Psoas muscle (tissue), 8 donors: ENCODE measurements around the gene ARHGAP8. TPM values are rescaled to one million over a fixed set of nuclear protein-coding genes. Genes with fewer than 3 reads are reported as not detected.

ENCODE experiments used
- ATAC-seq, 4 donors: fragments of 200-7000 bp; cut with Tn5 transposase; one replicate each; pipeline ENCODE4 v1.9.1; 2020; ENCODE audit warnings: moderate library complexity in 3 of 4, mild to moderate bottlenecking in 2 of 4
- DNase-seq, 2 donors: peaks; one replicate each; pipeline ENCODE4 v3.0.0-alpha.2; 2020
- H3K27ac ChIP-seq: fragments of 200-600 bp; one replicate; pipeline ENCODE4 v1.8.0; 2022
- H3K27me3 ChIP-seq, 3 donors: fragments of 200-600 bp in 1 of 3; one replicate each; pipeline versions ENCODE4 v1.6.1 to v1.8.0; 2013 to 2022; ENCODE audit warnings: low read length in 2 of 3, mild to moderate bottlenecking in 2 of 3, moderate library complexity in 1 of 3; ENCODE audit not compliant: insufficient read depth in 3 of 3
- H3K36me3 ChIP-seq, 2 donors: fragments of 200-600 bp in 1 of 2; one replicate each; pipeline versions ENCODE4 v1.6.1 to v1.8.0; 2013 to 2022; ENCODE audit warnings: low read depth in 1 of 2, mild to moderate bottlenecking in 1 of 2, moderate library complexity in 1 of 2; ENCODE audit not compliant: insufficient read depth in 1 of 2
- H3K4me1 ChIP-seq: fragments of 200-600 bp; one replicate; pipeline ENCODE4 v1.8.0; 2022
- H3K4me3 ChIP-seq: fragments of 200-600 bp; one replicate; pipeline ENCODE4 v1.8.0; 2022; ENCODE audit warnings: mild to moderate bottlenecking
- H3K9me3 ChIP-seq: fragments of 200-600 bp; one replicate; pipeline ENCODE4 v1.8.0; 2022
- WGBS, 3 donors: extraction: QIAGEN DNeasy Blood & Tissue Kit; methylation state at CpG; one replicate each; pipeline versions ENCODE4 v1.1.6 to v1.1.7; 2013; 5-methylcytosine and 5-hydroxymethylcytosine counted together
- intact Hi-C, 2 donors: fragments of 100-400 bp; cut with DNase I; formaldehyde crosslinking; loops; one replicate each; pipeline versions ENCODE4 v1.11.0 to v1.14.2; 2022
- long read RNA-seq, 2 donors: library from polyadenylated mRNA; unstranded; transcript quantifications; one replicate each; pipeline ENCODE4 v2.0.0, GENCODE V29; 2021
- polyA plus RNA-seq, 3 donors: library from polyadenylated mRNA; stranded (reverse); fragments of 200-250 nt; gene quantifications; one replicate each; pipeline ENCODE4 v1.2.3, GENCODE V29; 2013
- total RNA-seq, 4 donors: library from RNA; stranded (reverse); fragmentation: NEBNext Ultra II Directional in 2 of 4; extraction: Animal tissue kit (Norgen Biotek cat#: 25700) in 2 of 4; gene quantifications; one replicate each; pipeline versions ENCODE4 v1.2.1 to v1.2.4, GENCODE V29; 2021 to 2023
- TF ChIP-seq, protein P1 (sequence below): fragments of 200-600 bp; IDR thresholded peaks from one replicate; pipeline ENCODE4 v1.8.0; 2022; ENCODE audit warnings: antibody characterized with exemption
- donor health status: healthy with polysubstance abuse.
- donor health status: DM: no; HTN: no; CAD: no; lungs with moderate emphysema.
- donor health status: Bipolar disorder and iron deficiency.
- donor health status: healthy.
- donor health status: DM: yes; HTN: yes; CAD: no.
- donor health status: DM: no; HTN: no; CAD: no.
- donor health status: DM: no; HTN: no; CAD: no.
- donor health status: DM: yes; HTN: yes; CAD: no.

ARHGAP8 gene
- under 1 TPM in 1 of 4 donors, not detected in 3; 0.14 TPM for total RNA-seq
- polyA plus RNA-seq, result not detected
- long read RNA-seq, donor 1, result 0 reads
- long read RNA-seq, donor 2, result 0 reads

DNA sequence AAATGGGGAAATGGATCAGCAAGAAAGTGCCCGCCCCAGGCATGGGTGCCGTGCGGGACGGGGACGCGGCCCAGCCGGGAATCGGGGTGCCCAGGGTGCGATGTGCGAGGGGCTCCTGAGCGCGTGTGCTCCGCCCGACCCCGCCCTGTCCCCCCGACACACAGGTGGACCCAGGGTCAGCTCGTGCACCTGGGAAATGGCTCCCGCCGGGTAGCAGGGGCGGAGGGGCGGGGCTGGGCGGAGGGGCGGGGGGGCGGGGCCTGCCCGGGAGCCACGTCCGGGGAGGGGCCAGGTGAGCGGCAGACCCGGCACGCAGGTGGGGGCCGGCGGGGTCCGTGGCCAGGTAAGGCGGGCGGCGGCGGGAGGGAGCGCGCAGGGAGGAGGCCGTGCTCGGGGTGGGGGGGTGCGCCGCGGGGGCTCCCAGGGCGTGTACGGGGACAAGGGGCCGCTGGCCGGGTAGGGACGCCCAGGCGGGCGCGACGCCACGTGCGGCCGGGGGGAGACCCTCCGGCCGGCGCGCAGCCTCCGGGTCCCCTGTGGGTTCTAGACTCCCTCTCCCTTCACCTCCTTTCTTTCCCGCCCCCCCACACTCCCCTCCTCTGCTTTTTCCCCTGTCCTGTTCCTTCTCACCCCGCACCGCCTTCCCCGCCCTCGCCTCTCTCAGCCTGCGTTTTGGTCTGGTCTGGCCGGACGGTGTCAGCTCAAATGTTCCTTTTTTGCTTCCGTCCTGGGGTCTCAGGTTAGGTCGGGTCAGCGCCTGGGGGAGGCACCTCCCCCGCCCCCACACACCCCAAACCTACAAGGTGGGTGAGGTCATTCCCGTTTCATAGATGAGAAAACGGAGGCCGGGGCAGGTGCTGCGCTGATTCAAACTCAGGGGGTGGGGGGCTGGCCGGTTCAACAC, at the start of gene ARHGAP8:
Gene ARHGAP8, plus strand, starts transcription at position 291 of the 904 bp plus-strand sequence. CDS start 33,953 bp downstream, outside the sequence.
- intact Hi-C loops, result no loop called here
- no peak for ATAC-seq
- Histone ChIP-seq H3K4me1 (no peaks in the 10 kb centered on the region), H3K27ac (no peak within 1 kb of the TSS), H3K9me3 (no peaks in the 10 kb centered on the region), H3K27me3 (peaks cover 2 to 55% (median 19%) of the 10 kb centered on the region in 3 donors), H3K4me3 (no peak within 1 kb of the TSS), H3K36me3 (no peaks in the 10 kb centered on the region)
- no peak for DNase-seq
- TF ChIP-seq, protein P1, sequence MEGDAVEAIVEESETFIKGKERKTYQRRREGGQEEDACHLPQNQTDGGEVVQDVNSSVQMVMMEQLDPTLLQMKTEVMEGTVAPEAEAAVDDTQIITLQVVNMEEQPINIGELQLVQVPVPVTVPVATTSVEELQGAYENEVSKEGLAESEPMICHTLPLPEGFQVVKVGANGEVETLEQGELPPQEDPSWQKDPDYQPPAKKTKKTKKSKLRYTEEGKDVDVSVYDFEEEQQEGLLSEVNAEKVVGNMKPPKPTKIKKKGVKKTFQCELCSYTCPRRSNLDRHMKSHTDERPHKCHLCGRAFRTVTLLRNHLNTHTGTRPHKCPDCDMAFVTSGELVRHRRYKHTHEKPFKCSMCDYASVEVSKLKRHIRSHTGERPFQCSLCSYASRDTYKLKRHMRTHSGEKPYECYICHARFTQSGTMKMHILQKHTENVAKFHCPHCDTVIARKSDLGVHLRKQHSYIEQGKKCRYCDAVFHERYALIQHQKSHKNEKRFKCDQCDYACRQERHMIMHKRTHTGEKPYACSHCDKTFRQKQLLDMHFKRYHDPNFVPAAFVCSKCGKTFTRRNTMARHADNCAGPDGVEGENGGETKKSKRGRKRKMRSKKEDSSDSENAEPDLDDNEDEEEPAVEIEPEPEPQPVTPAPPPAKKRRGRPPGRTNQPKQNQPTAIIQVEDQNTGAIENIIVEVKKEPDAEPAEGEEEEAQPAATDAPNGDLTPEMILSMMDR, result no peak
- WGBS, 3 donors, result 4 to 10% (median 5%) methylated on average over 29 to 76 of the region's 78 CpGs

DNA sequence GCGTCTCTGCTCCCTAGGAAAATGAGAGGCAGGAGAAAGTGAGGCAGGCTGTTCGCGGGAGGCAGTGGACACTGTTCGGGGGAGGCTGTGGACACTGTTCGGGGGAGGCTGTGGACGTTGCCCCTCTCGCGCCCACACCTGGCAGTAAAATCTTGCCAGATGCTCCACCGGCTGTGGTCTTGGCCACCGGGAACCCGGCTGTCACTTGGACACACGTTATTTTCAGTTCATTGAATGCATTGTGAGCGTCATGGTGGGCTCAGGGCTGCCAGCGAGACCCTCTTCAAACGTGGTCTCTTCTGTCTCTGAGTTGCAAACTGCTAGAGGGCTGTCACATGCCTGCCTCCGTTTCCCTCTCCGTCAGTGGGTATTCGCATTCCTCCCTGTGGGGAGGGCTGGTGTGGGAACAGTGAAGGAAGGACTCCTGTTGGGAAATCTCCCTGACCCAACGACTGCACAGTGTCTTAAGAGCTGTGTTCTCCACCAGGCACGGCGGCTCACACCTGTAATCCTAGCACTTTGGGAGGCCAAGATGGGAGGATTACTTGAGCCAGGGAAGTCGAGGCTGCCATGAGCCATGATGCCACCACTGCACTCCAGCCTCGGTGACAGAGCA, 49.0 kb upstream of the ARHGAP8 start:
- peaks cover 0 to 47% (median 26%) of the 10 kb centered on the region in 3 donors for H3K27me3 ChIP-seq
- no peak overlapping the region for H3K27ac ChIP-seq
- 26 to 43% (median 35%) methylated on average over 23 of the region's 23 CpGs for WGBS, 3 donors
- H3K4me3 ChIP-seq, result peak overlapping the region; percentile 62
- no peaks in the 10 kb centered on the region for H3K9me3 ChIP-seq
- ATAC-seq (no peak), DNase-seq (no peak)
- intact Hi-C loops, result no loop called here
- no peaks in the 10 kb centered on the region for H3K4me1 ChIP-seq
- H3K36me3 ChIP-seq, result no peaks in the 10 kb centered on the region
- TF ChIP-seq, protein P1, result no peak

DNA sequence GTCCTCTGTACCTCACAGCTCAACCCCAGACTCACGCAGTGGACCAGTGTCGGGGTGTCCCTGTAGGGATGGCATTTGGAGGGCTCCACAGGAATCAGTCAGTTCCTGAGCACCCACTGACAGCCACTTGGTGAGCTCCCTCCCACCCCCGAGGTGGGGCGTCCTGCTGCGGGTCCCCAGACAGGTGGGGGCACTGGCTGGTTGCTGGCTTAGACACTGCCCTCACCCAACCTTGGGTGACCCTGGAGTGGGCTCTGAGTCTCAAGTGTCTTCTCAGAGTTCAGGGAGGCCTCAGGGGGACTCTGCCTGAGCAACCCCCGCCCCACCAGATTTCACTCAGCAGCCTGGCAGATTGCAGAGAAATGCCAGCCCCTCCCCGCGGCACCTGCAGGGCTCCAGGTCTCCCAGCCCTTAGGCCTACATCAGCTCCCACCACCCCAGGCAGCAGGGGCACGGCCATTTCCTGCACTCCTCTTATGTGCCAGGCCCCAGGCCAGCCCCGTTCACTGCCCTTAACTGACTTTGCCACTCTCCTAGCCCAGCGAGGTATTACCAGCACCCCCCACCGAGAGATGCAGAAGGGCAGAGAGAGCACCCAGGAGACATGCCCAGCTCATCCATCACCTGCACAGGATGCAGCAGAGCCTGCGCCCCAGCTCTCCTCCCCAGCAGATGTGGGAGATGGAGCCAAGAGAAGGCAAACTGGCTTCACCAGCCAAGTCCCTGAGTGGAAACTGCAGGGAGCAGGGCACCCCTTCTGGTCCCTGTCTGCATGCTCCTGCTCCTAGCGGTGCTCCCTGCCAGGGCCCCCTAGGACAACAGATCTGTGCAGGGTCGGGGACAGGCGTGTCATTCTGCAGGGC, 48.0 kb upstream of the ARHGAP8 start:
- intact Hi-C loops, result no loop called here
- no peak overlapping the region for H3K27ac ChIP-seq
- DNase-seq (no peak), ATAC-seq (no peak)
- TF ChIP-seq, protein P1, result no peak
- H3K4me1 ChIP-seq, result no peaks in the 10 kb centered on the region
- peaks cover 0 to 41% (median 22%) of the 10 kb centered on the region in 3 donors for H3K27me3 ChIP-seq
- no peak overlapping the region for H3K4me3 ChIP-seq
- WGBS, 3 donors, result 89 to 94% (median 91%) methylated on average over 16 of the region's 16 CpGs
- H3K9me3 ChIP-seq, result no peaks in the 10 kb centered on the region
- no peaks in the 10 kb centered on the region for H3K36me3 ChIP-seq

DNA sequence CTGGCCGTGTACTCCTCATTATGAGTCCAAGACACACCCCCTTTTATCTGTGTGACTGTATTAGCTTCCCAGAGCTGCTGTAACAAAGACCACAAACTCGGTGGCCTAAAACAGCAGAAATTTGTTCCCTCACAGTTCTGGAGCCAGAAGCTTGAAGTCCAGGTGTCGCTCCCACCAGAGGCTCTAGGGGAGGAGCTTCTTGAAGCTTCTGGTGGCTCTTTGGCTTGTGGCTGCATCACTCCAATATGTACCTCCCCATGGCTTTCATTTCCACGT, 47.4 kb upstream of the ARHGAP8 start:
- TF ChIP-seq, protein P1, result no peak
- H3K4me3 ChIP-seq, result no peak overlapping the region
- no peaks in the 10 kb centered on the region for H3K4me1 ChIP-seq
- DNase-seq (no peak), ATAC-seq (no peak)
- no peaks in the 10 kb centered on the region for H3K9me3 ChIP-seq
- 83 to 97% (median 86%) methylated on average over 4 of the region's 4 CpGs for WGBS, 3 donors
- peaks cover 0 to 41% (median 20%) of the 10 kb centered on the region in 3 donors for H3K27me3 ChIP-seq
- H3K27ac ChIP-seq, result no peak overlapping the region
- intact Hi-C loops, result no loop called here
- no peaks in the 10 kb centered on the region for H3K36me3 ChIP-seq
